SU-DHL-6 (cell line): Measurements from ENCODE around the gene COG5.

ENCODE experiments used
- H2AFZ ChIP-seq: fragments of 200-600 bp; sonication (generic); 2 replicates; pipeline ENCODE4 v1.6.1; 2014; ENCODE audit warnings: low read depth, mild to moderate bottlenecking, moderate library complexity, mixed read lengths, antibody characterized with exemption, low read length; ENCODE audit not compliant: severe bottlenecking
- H3F3A ChIP-seq: fragments of 200-600 bp; shearing (Covaris generic); 2 replicates; pipeline ENCODE4 v1.6.0; 2016; ENCODE audit warnings: antibody characterized with exemption, mild to moderate bottlenecking; ENCODE audit not compliant: insufficient read depth
- H3K27ac ChIP-seq: fragments of 200-600 bp; sonication (generic); 2 replicates; pipeline ENCODE4 v1.5.1; 2016; ENCODE audit warnings: low read depth, mild to moderate bottlenecking, low read length, moderate library complexity, mixed read lengths
- H3K27me3 ChIP-seq: fragments of 200-600 bp; sonication (generic), shearing (Covaris generic); 2 replicates; pipeline ENCODE4 v1.6.0; 2014; ENCODE audit warnings: mild to moderate bottlenecking, low read length
- H3K36me3 ChIP-seq: fragments of 200-600 bp; sonication (generic); 2 replicates; pipeline ENCODE4 v1.6.1; 2014; ENCODE audit warnings: mild to moderate bottlenecking, low read length, mixed read lengths
- H3K4me2 ChIP-seq: fragments of 300-600, 200-600 bp; shearing (Covaris generic), sonication (generic); 2 replicates; pipeline ENCODE4 v1.6.0; 2014; ENCODE audit warnings: low read length, low read depth, mild to moderate bottlenecking; ENCODE audit not compliant: poor library complexity, severe bottlenecking
- H3K4me3 ChIP-seq: fragments of 200-600 bp; sonication (generic); 2 replicates; pipeline ENCODE4 v1.5.1; 2014; ENCODE audit warnings: antibody characterized with exemption, low read length, mild to moderate bottlenecking, mixed read lengths; ENCODE audit not compliant: insufficient read depth, poor library complexity, severe bottlenecking
- H3K79me2 ChIP-seq: fragments of 200-600 bp; sonication (generic); 2 replicates; pipeline ENCODE4 v1.6.1; 2014; ENCODE audit warnings: mild to moderate bottlenecking, low read length, moderate library complexity; ENCODE audit not compliant: insufficient read depth
- H3K9ac ChIP-seq: fragments of 200-600 bp; sonication (generic); 2 replicates; pipeline ENCODE4 v1.7.0; 2014; ENCODE audit warnings: mild to moderate bottlenecking, low read length
- H3K9me2 ChIP-seq: fragments of 200-600 bp; sonication (generic); replicated peaks from 2 replicates; pipeline ENCODE4 v1.6.1; 2014; ENCODE audit warnings: low read length; ENCODE audit not compliant: insufficient read depth
- H3K9me3 ChIP-seq: fragments of 200-600 bp; sonication (generic); 2 replicates; pipeline ENCODE4 v1.6.1; 2014; ENCODE audit warnings: low read length, mixed read lengths; ENCODE audit not compliant: insufficient read depth
- H4K20me1 ChIP-seq: fragments of 200-600 bp; sonication (generic); 2 replicates; pipeline ENCODE4 v1.6.1; 2014; ENCODE audit warnings: low read depth, mild to moderate bottlenecking, antibody characterized with exemption, low read length, moderate library complexity, mixed read lengths
- CTCF ChIP-seq: fragments of 200-600 bp; sonication (generic); IDR thresholded peaks from one replicate; pipeline ENCODE4 v1.5.1; 2017; ENCODE audit warnings: antibody characterized with exemption, mild to moderate bottlenecking, low read length, moderate library complexity; ENCODE audit not compliant: insufficient read depth, poor library complexity, severe bottlenecking
- EZH2phosphoT487 ChIP-seq: fragments of 200-600 bp; sonication (generic), shearing (Covaris generic); conservative IDR thresholded peaks from 2 replicates; pipeline ENCODE4 v1.6.1; 2018; ENCODE audit warnings: mild to moderate bottlenecking, antibody characterized with exemption, low read length, moderate library complexity, mixed read lengths

The COG5 gene

DNA sequence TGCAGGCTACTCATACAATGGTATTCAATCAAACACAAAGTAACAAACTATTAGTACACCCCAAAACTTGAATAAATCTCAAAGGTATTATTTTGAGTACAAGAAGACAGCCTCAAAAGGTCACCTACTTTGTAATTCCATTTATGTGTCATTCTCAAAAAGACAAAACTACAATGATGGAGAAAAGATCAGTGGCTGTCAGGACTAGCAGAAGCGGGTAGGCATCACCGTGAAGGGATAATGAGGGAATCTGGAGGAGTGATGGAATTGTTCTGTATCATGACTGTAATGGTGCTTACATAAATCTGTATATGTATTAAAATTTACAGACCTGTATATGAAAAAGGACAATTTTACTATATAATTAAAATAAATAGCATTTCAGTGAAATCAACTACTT lies 37.0 kb downstream of the COG5 start:
- 0 out of 2 replicates have a peak, but pooled peaks cover 4% of the 10 kb centered on the region for H3K36me3 ChIP-seq
- no peak overlapping the region for H3K27ac ChIP-seq
- H3K79me2 ChIP-seq = no peaks in the 10 kb centered on the region
- H3K9me3 ChIP-seq = no peaks in the 10 kb centered on the region
- H3F3A ChIP-seq = no peaks in the 10 kb centered on the region
- H3K4me2 ChIP-seq = no peak overlapping the region
- no peaks in the 10 kb centered on the region for H3K27me3 ChIP-seq
- no peak for TF ChIP-seq EZH2phosphoT487
- TF ChIP-seq CTCF = no peak
- H3K4me3 ChIP-seq = no peak overlapping the region
- no peaks in the 10 kb centered on the region; the same call in 1 of the 2 replicates for H4K20me1 ChIP-seq
- no peak overlapping the region for H2AFZ ChIP-seq
- no peak overlapping the region for H3K9ac ChIP-seq
- no peaks in the 10 kb centered on the region for H3K9me2 ChIP-seq

- H3K9ac ChIP-seq = no peak overlapping the region
- no peaks in the 10 kb centered on the region for H3K9me2 ChIP-seq
- no peak for TF ChIP-seq EZH2phosphoT487
- no peak for TF ChIP-seq CTCF
- H3K79me2 ChIP-seq = no peaks in the 10 kb centered on the region
- no peak overlapping the region for H2AFZ ChIP-seq
- H3K4me3 ChIP-seq = no peak overlapping the region
- H3K27ac ChIP-seq = no peak overlapping the region
- no peaks in the 10 kb centered on the region for H3K9me3 ChIP-seq
- no peak overlapping the region for H3K4me2 ChIP-seq
- H3K27me3 ChIP-seq = no peaks in the 10 kb centered on the region
- H4K20me1 ChIP-seq = no peaks in the 10 kb centered on the region
- peaks cover 5% of the 10 kb centered on the region; the same call in 1 of the 2 replicates for H3F3A ChIP-seq
- H3K36me3 ChIP-seq = no peaks in the 10 kb centered on the region
These were observed 56.9 kb downstream of the COG5 start for GRCh38 chr7:107506674-107507339.

GRCh38 chr7:107505997-107506673 lies 57.6 kb downstream of the COG5 start:
- Histone ChIP-seq H3K9me2 (no peaks in the 10 kb centered on the region), H3K9ac (no peak overlapping the region), H3K27me3 (no peaks in the 10 kb centered on the region), H3K79me2 (no peaks in the 10 kb centered on the region), H3K36me3 (no peaks in the 10 kb centered on the region), H3K4me2 (no peak overlapping the region), H3K27ac (no peak overlapping the region), H3F3A (peaks cover 6% of the 10 kb centered on the region; the same call in 1 of the 2 replicates), H3K9me3 (no peaks in the 10 kb centered on the region), H4K20me1 (no peaks in the 10 kb centered on the region), H3K4me3 (no peak overlapping the region), H2AFZ (no peak overlapping the region)
- TF ChIP-seq CTCF (no peak), EZH2phosphoT487 (no peak)
